22Rv1 (cell line): ENCODE measurements around the gene FBXO30.

ENCODE experiments used
- H3K27ac ChIP-seq: fragments of 450-650 bp; 2 replicates; pipeline ENCODE4 v1.5.1; 2017
- CTCF ChIP-seq: fragments of 450-650 bp; IDR thresholded peaks from 2 replicates; pipeline ENCODE4 v1.5.1; 2017; ENCODE audit warnings: mild to moderate bottlenecking
- ZFX ChIP-seq: fragments of 450-650 bp; IDR thresholded peaks from 2 replicates; pipeline ENCODE4 v1.6.1; 2017; ENCODE audit warnings: antibody characterized with exemption, borderline replicate concordance

Gene FBXO30

GRCh38 chr6:145845557-145845956 lies 31.0 kb upstream of the FBXO30 start:
- no peak for TF ChIP-seq ZFX
- TF ChIP-seq CTCF, result no peak

GRCh38 chr6:145844933-145845540 lies 30.4 kb upstream of the FBXO30 start:
- no peak overlapping the region for H3K27ac ChIP-seq
- TF ChIP-seq CTCF (no peak), ZFX (no peak)

More at GRCh38 chr6:145845557-145845956, 31.0 kb upstream of the FBXO30 start:
- no peak overlapping the region for H3K27ac ChIP-seq

DNA sequence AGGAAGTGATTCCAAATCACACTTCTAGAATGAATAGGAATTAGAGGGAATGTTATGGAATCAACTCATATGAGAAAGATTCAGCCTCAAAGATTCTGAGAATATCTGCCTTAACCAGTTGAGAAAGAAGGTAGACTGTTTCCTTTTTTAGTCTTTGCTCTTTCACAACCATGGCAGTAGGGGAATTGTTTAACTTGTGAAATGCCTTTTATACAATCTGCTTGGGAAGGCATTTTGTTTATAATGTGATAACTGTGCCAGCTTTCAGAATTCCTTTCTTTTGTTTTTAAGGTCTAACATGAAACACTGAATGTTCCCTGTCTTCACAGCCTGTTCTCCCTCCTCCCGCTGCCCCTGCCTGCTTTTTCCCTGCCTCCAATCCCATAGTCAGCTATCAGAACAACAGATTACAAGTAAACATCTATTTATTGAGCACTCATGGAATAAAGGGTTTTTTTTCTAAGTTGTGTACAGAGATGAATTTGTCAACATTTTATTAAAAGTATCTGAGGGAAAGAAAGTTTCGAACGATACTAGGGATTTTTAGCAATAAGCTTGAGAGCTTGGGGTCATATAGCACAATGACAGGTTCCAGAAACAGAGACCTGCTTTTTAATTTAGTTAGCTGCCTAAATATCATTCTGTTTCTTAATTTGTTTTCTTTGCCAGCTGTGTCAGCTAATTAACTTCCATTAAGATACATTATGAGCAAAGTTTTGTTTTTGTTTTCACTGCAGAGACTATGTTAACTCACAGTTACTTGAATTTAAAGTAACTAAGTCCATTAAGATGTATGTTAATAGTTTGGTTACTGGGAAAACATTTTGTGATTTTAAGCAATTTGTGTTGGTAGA lies 28.3 kb upstream of the FBXO30 start:
- no peak overlapping the region for H3K27ac ChIP-seq
- TF ChIP-seq ZFX, result no peak
- TF ChIP-seq CTCF, result no peak

- TF ChIP-seq CTCF, result no peak
- H3K27ac ChIP-seq, result no peak overlapping the region
Observed at GRCh38 chr6:145841668-145842067, 27.1 kb upstream of the FBXO30 start.

DNA sequence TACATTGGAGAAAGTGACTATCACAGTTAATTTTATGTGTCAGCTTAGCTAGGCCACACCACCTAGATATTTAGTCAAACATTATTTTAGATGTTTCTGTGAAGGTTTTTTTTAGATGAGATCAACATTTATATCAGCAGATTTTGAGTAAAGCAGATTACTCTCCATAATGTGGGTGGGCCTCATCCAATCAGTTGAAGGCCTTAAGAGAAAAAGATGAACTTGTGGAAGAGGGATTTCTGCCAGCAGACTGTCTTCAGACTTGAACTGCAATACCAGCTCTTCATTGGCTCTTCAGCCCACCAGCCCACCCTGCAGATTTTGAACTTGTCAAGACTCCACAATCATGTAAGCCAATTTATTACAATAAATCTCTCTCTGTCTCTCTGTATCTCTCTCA lies 25.1 kb upstream of the FBXO30 start:
- TF ChIP-seq CTCF, result no peak
- no peak overlapping the region for H3K27ac ChIP-seq

- TF ChIP-seq CTCF, result no peak
- TF ChIP-seq ZFX, result no peak
- no peak overlapping the region for H3K27ac ChIP-seq
Observed at GRCh38 chr6:145838305-145838704, 23.7 kb upstream of the FBXO30 start.

- TF ChIP-seq ZFX, result no peak
- TF ChIP-seq CTCF, result no peak
- H3K27ac ChIP-seq, result no peak overlapping the region
Observed at GRCh38 chr6:145836772-145837171, 22.2 kb upstream of the FBXO30 start.
